H9 (cell line): ENCODE measurements around the gene CRYZ. TPM values are rescaled to one million over a fixed set of nuclear protein-coding genes. Genes with fewer than 3 reads are reported as not detected.

ENCODE experiments used
- DNase-seq: peaks from one replicate; pipeline ENCODE4 v3.0.0-alpha.2; 2017
- H2AFZ ChIP-seq: one replicate; pipeline ENCODE4 v1.6.1; 2013; ENCODE audit warnings: mild to moderate bottlenecking, low read length, control low read depth, moderate library complexity
- H2AK5ac ChIP-seq: 2 replicates; pipeline ENCODE4 v1.6.1; 2013; ENCODE audit warnings: low read length, control low read depth, mixed read lengths; ENCODE audit not compliant: insufficient read length
- H2BK120ac ChIP-seq: one replicate; pipeline ENCODE4 v1.6.1; 2013; ENCODE audit warnings: low read depth, mild to moderate bottlenecking, low read length, control low read depth, inconsistent platforms; ENCODE audit not compliant: poor library complexity, severe bottlenecking
- H2BK12ac ChIP-seq: 2 replicates; pipeline ENCODE4 v1.6.1; 2013; ENCODE audit warnings: low read length, control low read depth, mixed read lengths, low read depth; ENCODE audit not compliant: insufficient read length
- H2BK15ac ChIP-seq: 2 replicates; pipeline ENCODE4 v1.6.1; 2013; ENCODE audit warnings: low read depth, low read length, control low read depth
- H2BK20ac ChIP-seq: one replicate; pipeline ENCODE4 v1.6.1; 2013; ENCODE audit warnings: low read depth, mild to moderate bottlenecking, low read length, control low read depth, inconsistent platforms; ENCODE audit not compliant: poor library complexity, severe bottlenecking
- H2BK5ac ChIP-seq: 2 replicates; pipeline ENCODE4 v1.6.1; 2013; ENCODE audit warnings: low read length, control low read depth, mixed read lengths; ENCODE audit not compliant: insufficient read length
- H3K14ac ChIP-seq: 2 replicates; pipeline ENCODE4 v1.6.1; 2013; ENCODE audit warnings: low read length, control low read depth; ENCODE audit not compliant: insufficient read depth
- H3K18ac ChIP-seq: 2 replicates; pipeline ENCODE4 v1.6.1; 2013; ENCODE audit warnings: low read depth, mild to moderate bottlenecking, mixed read lengths, low read length, control low read depth; ENCODE audit not compliant: insufficient read length
- H3K23ac ChIP-seq: 2 replicates; pipeline ENCODE4 v1.6.1; 2013; ENCODE audit warnings: low read length, control low read depth, mixed read lengths, low read depth; ENCODE audit not compliant: insufficient read length
- H3K23me2 ChIP-seq: 2 replicates; pipeline ENCODE4 v1.6.1; 2013; ENCODE audit warnings: low read depth, mild to moderate bottlenecking, mixed read lengths, low read length, control low read depth; ENCODE audit not compliant: insufficient read length, poor library complexity, severe bottlenecking
- H3K27ac ChIP-seq: 2 replicates; pipeline ENCODE4 v1.5.1; 2013; ENCODE audit warnings: low read length, control low read depth, mixed read lengths, low read depth; ENCODE audit not compliant: insufficient read length
- H3K27me3 ChIP-seq: 2 replicates; pipeline ENCODE4 v1.6.1; 2013; ENCODE audit warnings: low read length, control low read depth, inconsistent platforms; ENCODE audit not compliant: insufficient read depth
- H3K4ac ChIP-seq: 2 replicates; pipeline ENCODE4 v1.6.1; 2013; ENCODE audit warnings: low read depth, mild to moderate bottlenecking, control low read depth, inconsistent platforms, low read length, moderate library complexity
- H3K4me1 ChIP-seq: 2 replicates; pipeline ENCODE4 v1.6.1; 2013; ENCODE audit warnings: low read length, control low read depth, inconsistent platforms; ENCODE audit not compliant: insufficient read depth
- H3K4me2 ChIP-seq: 2 replicates; pipeline ENCODE4 v1.6.1; 2013; ENCODE audit warnings: low read length, control low read depth, mixed read lengths; ENCODE audit not compliant: insufficient read length, insufficient read depth
- H3K56ac ChIP-seq: 2 replicates; pipeline ENCODE4 v1.6.1; 2013; ENCODE audit warnings: low read depth, mild to moderate bottlenecking, mixed read lengths, low read length, control low read depth; ENCODE audit not compliant: insufficient read length
- H3K79me1 ChIP-seq: 2 replicates; pipeline ENCODE4 v1.6.1; 2013; ENCODE audit warnings: low read depth, mild to moderate bottlenecking, moderate library complexity, low read length, control low read depth, inconsistent platforms; ENCODE audit not compliant: insufficient read depth, poor library complexity, severe bottlenecking
- H3K79me2 ChIP-seq: 2 replicates; pipeline ENCODE4 v1.6.1; 2013; ENCODE audit warnings: low read length, control low read depth, inconsistent platforms; ENCODE audit not compliant: insufficient read depth
- H3K9ac ChIP-seq: 2 replicates; pipeline ENCODE4 v1.6.1; 2013; ENCODE audit warnings: low read length, control low read depth, mixed read lengths; ENCODE audit not compliant: insufficient read length; ENCODE audit errors: extremely low read depth
- H3K9me3 ChIP-seq: one replicate; pipeline ENCODE4 v1.6.1; 2013; ENCODE audit warnings: low read depth, low read length, inconsistent platforms; ENCODE audit not compliant: control insufficient read depth
- H3T11ph ChIP-seq: one replicate; pipeline ENCODE4 v1.6.1; 2013; ENCODE audit warnings: mild to moderate bottlenecking, low read length, control low read depth, inconsistent platforms
- H4K20me1 ChIP-seq: one replicate; pipeline ENCODE4 v1.6.1; 2013; ENCODE audit not compliant: control insufficient read depth, insufficient read length, insufficient read depth
- H4K5ac ChIP-seq: 2 replicates; pipeline ENCODE4 v1.6.1; 2013; ENCODE audit warnings: low read depth, mild to moderate bottlenecking, mixed read lengths, low read length, control low read depth; ENCODE audit not compliant: insufficient read length
- H4K8ac ChIP-seq: replicated peaks from 2 replicates; pipeline ENCODE4 v1.6.1; 2013; ENCODE audit warnings: low read length, control low read depth, mixed read lengths, low read depth; ENCODE audit not compliant: insufficient read length
- H4K91ac ChIP-seq: 2 replicates; pipeline ENCODE4 v1.6.1; 2013; ENCODE audit warnings: low read depth, mild to moderate bottlenecking, moderate library complexity, mixed read lengths, low read length, control low read depth; ENCODE audit not compliant: insufficient read length
- H3K27ac Mint-ChIP-seq, 3 experiments: 2 replicates in 2 of 3; 3 replicates in 1 of 3; pipeline ENCODE4 v1.8.0; 2020 to 2021; ENCODE audit warnings: mixed read lengths in 3 of 3, mild to moderate bottlenecking in 1 of 3, moderate library complexity in 1 of 3
- H3K27me3 Mint-ChIP-seq: 2 replicates; pipeline ENCODE4 v1.8.0; 2021; ENCODE audit warnings: low read depth, mild to moderate bottlenecking, moderate library complexity, mixed read lengths
- H3K36me3 Mint-ChIP-seq, 3 experiments: 2 replicates in 2 of 3; 3 replicates in 1 of 3; pipeline ENCODE4 v1.8.0; 2020 to 2021; ENCODE audit warnings: low read depth in 3 of 3, mixed read lengths in 3 of 3; ENCODE audit not compliant: insufficient read depth in 1 of 3
- H3K4me1 Mint-ChIP-seq, 2 experiments: 2 replicates each; pipeline ENCODE4 v1.8.0; 2020; ENCODE audit warnings: mixed read lengths in 2 of 2
- H3K4me3 Mint-ChIP-seq, 2 experiments: 2 replicates in 1 of 2; 3 replicates in 1 of 2; pipeline ENCODE4 v1.8.0; 2020 to 2021; ENCODE audit warnings: mild to moderate bottlenecking in 2 of 2, mixed read lengths in 2 of 2, moderate library complexity in 1 of 2
- H3K9me3 Mint-ChIP-seq, 2 experiments: 2 replicates in 1 of 2; 3 replicates in 1 of 2; pipeline ENCODE4 v1.8.0; 2020; ENCODE audit warnings: mild to moderate bottlenecking in 2 of 2, mixed read lengths in 2 of 2, moderate library complexity in 1 of 2
- CTCF ChIP-seq: fragments of 200-600 bp; sonication (generic); conservative IDR thresholded peaks from 3 replicates; pipeline ENCODE4 v1.8.0; 2021; ENCODE audit warnings: antibody characterized with exemption, mild to moderate bottlenecking
- WGBS: extraction: QIAGEN DNeasy Blood & Tissue Kit; methylation state at CpG from one replicate; pipeline ENCODE4 v1.1.7; 2013; ENCODE audit warnings: missing lambda C conversion rate, low lambda C conversion rate, mixed read lengths; ENCODE audit not compliant: insufficient read length; ENCODE audit errors: extremely low coverage; 5-methylcytosine and 5-hydroxymethylcytosine counted together
- total RNA-seq: library from RNA; stranded (reverse); gene quantifications from 2 replicates; pipeline ENCODE4 v1.2.1, GENCODE V29; 2021

Gene CRYZ
- total RNA-seq, 1 experiment from 2014 or later, result 14.0 TPM

GRCh38 chr1:74737333-74737732 is 4.5 kb upstream of the CRYZ start:
- Histone ChIP-seq H2AFZ (no peak overlapping the region), H3K4me1 (no peaks in the 10 kb centered on the region), H4K20me1 (no peaks in the 10 kb centered on the region), H4K91ac (no peak overlapping the region), H2BK20ac (no peak overlapping the region), H3K14ac (no peak overlapping the region), H2BK15ac (no peak overlapping the region), H3K23me2 (no peaks in the 10 kb centered on the region), H3K18ac (no peak overlapping the region), H3K27ac (no peak overlapping the region), H3T11ph (no peak overlapping the region), H3K4ac (no peak overlapping the region), H3K9ac (no peak overlapping the region), H3K27me3 (no peaks in the 10 kb centered on the region), H4K8ac (no peak overlapping the region), H3K56ac (no peak overlapping the region), H3K23ac (no peak overlapping the region), H3K9me3 (peaks cover 5% of the 10 kb centered on the region), H3K79me1 (no peaks in the 10 kb centered on the region), H2BK5ac (no peak overlapping the region), H2BK120ac (no peak overlapping the region), H2AK5ac (no peak overlapping the region), H4K5ac (no peak overlapping the region), H3K4me2 (no peak overlapping the region), H2BK12ac (no peak overlapping the region), H3K79me2 (no peaks in the 10 kb centered on the region)
- Mint-ChIP-seq H3K9me3 (peaks cover 4 to 18% of the 10 kb centered on the region in 2 experiments; a peak in 4 of 5 replicates), H3K27me3 (no peaks in the 10 kb centered on the region; the same call in 1 of the 2 replicates), H3K4me3 (no peak overlapping the region), H3K36me3 (peaks cover 33 to 52% (median 38%) of the 10 kb centered on the region in 3 experiments), H3K4me1 (peaks cover 0 to 13% of the 10 kb centered on the region in 2 experiments; a peak in 3 of 4 replicates), H3K27ac (no peak overlapping the region)
- TF ChIP-seq CTCF, result no peak
- no peak for DNase-seq
- no CpG with 5 or more reads among the region's 4 CpGs for WGBS
